Fibroblast of skin of abdomen (primary cell): ENCODE results near the gene ARHGEF28.

Source experiments
- DNase-seq: peaks from one replicate; pipeline ENCODE4 v3.0.0-alpha.2; 2013

ARHGEF28 gene

DNA sequence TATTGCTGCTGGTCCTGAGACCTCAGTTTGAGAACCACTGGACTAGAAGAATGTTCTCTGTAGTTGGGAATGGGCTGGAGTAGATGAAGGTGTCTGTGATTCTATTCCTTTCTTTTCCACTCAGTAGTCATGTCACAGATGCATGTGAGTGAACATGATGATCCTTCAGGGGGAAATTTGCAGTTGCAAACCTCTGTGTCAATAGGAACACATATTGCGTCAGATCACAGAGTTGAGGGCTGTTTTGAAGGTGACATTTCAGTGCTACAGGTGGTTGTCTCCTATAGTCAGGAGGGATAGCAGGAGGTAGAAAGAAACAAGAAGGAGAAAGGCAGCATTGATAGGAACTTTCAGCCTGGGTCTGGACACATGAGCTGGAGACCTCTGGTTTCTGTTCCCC lies 239.3 kb downstream of the ARHGEF28 start:
- DNase-seq: no peak

DNA sequence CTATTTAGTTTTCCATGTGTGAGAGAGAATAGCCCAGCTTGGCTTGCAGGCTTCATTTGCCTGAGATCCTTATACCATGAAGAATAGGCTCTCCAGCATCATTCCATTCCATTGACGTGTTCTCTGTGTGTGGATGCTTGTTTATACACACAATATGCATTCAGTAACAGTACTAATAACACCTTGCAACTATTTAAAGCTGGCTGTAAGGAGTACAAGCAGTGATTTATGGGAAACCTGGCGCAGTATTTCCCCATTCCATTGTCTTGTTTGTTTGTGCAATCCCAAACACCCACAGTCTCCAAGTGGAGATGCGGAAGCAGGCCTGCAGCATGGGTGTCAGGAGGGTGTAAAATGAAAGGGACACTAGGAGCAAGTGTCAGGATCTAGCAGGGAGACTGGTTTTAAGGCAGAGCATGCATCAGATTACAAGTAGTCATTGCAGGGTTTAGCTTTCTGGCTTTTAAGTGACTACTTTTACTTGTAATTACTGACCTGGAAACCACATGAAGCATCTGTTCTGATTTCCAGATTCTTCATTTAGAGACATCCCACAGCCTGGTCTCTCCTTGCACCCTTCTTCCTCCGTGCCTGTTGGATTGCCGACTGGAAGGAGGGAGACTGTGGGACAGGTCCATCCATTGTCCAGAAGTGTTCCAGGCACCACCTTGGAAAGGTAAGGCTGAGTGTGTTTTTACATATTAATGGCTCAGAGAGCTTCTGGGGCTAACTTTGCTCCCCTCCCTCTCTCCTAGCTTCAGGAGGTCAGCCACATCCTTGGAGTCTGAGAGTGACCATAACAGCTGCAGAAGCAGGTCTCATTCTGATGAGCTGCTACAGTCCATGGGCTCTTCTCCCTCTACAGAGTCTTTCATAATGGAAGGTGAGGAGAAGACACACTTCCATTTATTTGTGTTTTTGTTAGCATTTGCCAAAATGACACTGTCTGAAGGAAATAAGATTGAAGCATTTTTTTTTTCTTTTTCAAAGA lies 241.6 kb downstream of the ARHGEF28 start:
- peak; percentile 22 for DNase-seq

GRCh38 chr5:73883646-73884045 lies 257.6 kb downstream of the ARHGEF28 start:
- DNase-seq: no peak

GRCh38 chr5:73887688-73888087 lies 261.7 kb downstream of the ARHGEF28 start:
- DNase-seq: no peak

GRCh38 chr5:73890569-73890968 lies 264.6 kb downstream of the ARHGEF28 start:
- DNase-seq: no peak

GRCh38 chr5:73892218-73892617 lies 266.2 kb downstream of the ARHGEF28 start:
- no peak for DNase-seq

DNA sequence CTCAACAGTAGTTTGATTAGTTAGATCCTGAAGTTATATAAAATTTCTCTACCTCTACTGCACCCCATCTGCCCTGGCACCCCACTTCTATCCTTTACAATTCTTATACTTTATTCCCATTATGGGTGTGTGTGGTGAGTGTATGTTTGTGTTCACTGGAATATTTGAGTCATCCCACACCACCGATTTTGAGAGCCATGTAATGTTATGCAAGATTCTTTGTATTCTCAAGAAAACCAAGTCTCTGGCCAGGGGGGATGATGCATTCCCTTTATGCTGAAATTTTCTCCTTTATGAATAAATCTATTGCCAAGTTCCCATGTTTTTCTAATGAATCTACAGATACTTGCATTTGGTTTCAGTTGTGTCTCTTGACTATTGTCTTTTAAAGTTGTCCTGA lies 266.8 kb downstream of the ARHGEF28 start:
- peak; percentile 94 for DNase-seq

DNA sequence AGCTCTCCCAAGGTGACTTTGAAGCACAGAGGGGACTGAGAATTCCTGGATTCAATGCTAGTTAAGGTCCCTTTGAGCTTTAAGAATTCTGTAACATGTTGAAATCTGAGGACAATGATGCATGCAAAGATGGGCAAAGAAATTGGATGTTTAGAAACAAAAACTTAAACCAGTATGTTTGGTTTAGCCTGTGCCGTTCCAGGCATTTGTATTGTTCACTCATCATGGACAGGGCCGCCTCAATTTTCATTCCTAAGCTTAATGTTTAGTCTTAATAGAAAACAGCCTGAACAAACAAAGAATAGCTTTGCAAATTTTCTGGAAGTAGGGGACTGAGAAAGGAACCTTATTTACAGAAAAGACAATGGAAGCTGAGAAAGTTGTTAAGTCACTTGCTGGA lies 267.8 kb downstream of the ARHGEF28 start:
- no peak for DNase-seq

DNA sequence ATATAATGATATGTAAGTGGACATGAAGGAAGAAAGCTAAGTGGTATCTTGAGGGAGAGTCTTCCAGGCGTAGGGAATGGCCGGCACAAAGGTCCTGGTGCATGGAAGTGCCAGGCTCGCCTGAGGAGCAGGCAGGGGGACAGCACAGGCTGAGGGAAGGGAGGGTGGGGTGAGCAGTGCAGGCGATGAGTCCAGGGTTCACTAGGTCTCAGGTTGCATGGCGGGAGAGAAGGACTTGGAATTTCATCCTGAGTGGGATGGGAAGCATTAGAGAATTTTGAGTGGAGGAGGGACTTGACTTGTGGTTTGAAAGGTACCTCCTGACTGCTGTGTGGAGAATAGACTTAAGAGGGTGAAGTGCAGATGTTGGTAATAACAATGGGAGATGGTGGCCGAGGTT lies 268.9 kb downstream of the ARHGEF28 start:
- DNase-seq: no peak

DNA sequence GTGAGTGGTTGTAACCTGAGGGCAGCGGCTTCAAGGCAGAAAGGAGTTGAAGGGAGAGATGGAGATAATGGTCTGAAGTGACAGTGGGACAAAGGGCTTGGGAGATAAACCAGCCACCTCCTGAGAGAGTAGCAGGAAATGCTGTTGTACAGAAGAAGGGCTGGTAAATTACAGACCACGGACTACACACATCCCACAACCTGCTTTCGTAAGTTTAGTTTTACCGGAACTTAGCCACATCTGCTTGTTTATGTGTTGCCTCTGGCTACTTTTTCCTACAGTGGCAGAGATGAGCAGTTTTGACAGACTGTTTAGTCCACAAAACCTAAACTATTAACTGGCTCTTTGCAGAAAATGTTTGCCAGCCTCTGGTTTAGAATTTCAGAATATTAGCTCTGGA lies 269.5 kb downstream of the ARHGEF28 start:
- no peak for DNase-seq

DNA sequence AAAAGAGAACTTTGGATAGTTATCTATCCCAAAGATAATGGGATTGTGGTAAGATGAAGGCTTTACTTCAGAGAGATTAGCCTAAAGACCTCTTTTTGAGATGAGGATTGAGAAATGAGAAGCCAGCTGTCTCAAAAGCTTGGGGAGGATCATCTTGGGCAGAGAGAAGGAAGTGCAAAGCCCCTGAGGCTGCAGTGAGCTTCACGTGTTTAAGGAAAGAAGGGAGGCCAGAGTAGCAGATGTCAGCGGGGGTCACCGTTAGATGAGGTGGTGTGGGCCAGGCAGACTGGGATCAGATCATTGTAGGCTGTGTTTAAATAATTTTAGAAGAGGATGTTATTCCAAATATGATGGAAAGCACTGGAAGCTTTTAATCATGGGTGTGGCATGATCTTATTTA lies 270.1 kb downstream of the ARHGEF28 start:
- DNase-seq: no peak

DNA sequence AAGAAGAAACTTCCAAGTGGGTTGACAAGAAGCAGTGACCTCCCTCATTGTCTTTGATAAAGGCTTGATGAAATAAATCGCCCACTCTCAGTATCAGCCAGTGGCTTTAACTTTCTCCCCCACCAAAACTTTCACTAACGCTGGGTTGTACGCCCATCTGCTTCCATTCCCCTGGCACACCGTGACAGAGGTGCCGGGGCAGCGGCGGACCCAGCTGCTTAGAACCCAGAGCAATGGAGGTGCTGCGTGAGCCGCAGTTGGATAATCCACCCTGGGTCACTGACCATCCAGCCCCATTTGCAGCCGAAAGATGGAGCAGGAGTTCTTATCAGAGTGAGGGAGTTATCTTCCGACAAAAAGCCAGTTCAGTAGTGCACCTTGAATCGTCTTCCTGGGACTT lies 270.7 kb downstream of the ARHGEF28 start:
- DNase-seq: no peak

DNA sequence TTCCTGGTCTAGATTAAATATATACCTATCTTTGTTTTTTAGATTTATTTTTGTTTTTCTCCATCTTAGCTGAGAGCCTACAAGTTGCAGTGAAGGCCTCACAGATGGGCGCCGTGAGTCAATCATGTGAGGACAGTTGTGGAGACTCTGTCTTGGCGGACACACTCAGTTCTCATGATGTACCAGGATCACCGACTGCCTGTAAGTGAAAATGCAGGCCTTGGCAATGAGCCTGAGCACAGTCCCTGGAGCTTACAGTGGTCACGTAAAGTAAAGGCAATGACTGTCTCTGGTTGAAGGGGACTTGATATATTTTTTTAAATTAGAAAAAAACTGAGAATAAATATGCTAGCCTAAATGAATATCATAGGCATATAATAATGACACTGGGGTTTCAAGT lies 271.9 kb downstream of the ARHGEF28 start:
- DNase-seq: no peak

DNA sequence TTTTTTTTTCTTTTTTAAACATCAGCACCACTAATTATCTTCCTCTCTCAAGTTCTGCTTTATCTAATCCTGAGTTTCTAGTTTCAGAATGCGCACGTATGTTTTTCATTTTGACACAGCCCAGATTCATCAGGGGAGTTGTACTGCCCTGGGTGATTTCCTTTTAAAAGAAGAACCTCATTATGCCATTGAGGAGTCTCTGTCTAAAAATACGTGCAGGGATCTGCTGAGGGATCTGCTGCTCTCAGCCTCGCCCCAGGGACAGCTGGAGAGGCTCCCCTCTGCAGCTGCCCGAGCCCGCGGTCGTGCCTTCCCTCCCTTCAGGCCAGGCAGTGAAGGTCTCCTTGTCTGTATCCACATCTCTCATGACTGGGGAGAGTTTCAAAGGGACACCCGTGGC lies 273.1 kb downstream of the ARHGEF28 start:
- DNase-seq: no peak

DNA sequence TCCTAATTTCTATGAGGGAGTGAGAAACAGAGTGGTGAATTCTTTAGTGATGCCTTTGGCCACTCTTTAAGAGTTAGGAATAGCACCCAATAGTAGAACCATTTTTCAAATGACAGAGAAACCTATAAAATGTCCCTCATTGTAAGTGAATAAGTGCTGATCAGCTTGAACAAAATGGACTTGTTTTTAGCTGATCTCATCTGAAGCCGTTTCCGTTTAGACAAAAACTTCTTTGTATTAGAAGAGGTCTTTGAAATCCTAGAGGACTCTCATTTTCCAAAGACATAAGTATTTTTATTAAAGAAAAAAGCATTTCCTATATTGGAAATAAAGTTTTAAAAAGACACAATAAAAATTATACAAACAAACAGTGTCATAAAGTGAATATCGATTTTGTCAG lies 273.9 kb downstream of the ARHGEF28 start:
- DNase-seq: no peak

DNA sequence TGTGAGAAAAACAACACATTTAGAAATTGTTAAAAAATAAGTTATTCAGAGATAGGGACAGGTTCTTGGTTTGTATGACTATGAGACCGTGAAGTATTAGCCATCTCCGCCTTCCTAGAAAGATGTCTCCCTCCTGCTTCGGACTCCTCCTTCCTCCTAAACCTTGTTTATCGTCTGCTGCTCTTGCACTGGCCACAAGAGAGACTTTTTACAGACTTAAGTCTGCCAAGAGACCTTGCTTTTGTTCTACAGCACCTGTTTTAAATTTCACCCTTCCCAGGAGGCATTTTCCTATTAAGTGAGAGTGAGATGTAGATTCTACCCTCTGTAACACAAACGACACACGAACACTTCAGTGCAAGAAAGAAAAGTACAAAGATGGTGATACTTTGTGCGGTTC lies 274.6 kb downstream of the ARHGEF28 start:
- no peak for DNase-seq

GRCh38 chr5:73901043-73901442 lies 275.0 kb downstream of the ARHGEF28 start:
- DNase-seq: peak; percentile 64

DNA sequence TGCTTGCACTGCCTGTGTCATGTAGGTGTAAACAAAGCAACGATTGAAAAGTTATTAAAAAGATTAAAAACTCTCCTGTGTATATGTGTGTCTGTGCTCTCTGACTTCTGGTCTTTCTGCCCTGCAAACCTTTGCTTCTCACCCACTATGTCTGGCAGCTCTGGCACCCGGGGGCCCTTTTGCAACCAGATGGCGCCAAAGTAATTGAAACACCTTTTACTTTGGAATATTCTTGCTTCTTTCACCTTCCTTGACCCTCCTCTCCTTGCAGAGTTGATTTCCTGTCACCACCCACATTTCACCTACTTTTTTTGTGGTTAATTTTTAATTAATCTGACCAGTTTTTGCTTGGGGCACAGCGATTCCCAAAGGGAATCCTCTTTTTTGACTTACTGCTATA lies 275.5 kb downstream of the ARHGEF28 start:
- no peak for DNase-seq

DNA sequence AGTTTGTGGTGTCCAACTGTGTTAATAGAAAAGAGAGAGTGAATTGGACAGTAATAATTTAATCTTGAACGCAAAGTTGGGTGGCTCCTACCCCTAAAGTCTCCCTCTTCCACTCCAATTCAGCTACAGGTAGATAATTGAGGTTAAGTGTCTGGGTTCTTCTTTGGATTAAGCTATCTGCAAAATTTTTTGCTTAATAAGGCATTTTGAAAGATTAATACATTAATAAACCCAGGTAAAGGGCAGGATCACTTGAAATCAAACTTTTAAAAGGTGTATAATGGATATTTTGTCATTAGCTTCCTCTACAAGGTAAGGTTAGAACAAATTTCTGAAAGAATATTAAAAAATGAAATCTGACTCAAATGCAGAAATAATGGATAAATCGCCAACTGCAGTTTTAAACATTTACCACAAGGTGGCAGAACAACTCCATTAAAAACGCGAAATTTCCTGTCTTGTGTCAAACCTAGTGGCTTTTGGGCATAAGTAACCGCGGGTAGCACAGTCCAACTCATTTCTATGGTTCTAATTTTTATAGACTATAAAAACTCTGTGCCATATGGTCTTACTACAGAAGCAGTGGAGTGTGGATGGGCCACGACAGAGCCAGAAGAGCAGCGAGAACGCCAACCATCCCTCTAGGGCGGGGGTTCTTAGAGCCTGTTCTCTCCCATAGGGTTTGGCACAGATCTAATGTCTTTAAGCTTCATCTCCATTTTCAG lies 276.5 kb downstream of the ARHGEF28 start:
- DNase-seq: peak; percentile 68

DNA sequence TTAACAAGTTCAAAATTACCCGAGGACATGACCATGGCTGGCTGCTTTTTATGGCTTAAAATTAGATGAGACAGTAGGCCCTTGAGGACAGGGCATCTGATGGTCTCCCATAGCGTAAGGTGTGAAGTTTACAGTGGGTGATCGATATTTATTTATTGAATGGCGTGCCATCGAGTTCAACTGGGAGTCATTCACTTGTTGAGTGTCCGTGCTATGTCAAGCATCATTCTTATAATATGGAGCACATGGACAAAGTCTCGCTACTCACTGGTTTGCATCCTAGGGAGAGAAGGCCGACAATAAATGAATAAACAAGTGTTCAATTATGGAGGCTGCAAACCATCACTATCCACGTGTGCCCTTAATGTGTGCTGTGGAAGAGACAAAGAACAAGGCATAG lies 277.2 kb downstream of the ARHGEF28 start:
- no peak for DNase-seq

- DNase-seq: no peak
Measured at GRCh38 chr5:73906277-73906676, 280.3 kb downstream of the ARHGEF28 start.

DNA sequence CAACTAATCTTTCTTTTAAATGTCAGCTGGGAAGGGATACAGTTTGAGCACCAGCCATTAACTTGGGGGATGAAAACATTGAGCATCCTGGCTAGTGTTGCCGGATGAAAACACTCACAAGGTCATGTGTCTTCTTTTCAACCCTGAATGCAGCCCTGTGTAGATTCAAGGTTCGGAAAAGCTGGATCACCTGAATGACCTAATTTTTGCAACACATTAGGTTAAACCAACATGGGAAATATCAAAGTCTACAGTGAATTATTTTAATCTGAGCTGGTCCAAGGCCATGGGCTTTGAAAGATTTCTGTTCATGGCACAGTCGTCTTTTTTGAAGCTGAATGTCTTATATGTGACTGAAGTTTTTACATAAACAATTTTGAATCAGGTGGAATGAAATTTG lies 281.2 kb downstream of the ARHGEF28 start:
- DNase-seq: no peak

DNA sequence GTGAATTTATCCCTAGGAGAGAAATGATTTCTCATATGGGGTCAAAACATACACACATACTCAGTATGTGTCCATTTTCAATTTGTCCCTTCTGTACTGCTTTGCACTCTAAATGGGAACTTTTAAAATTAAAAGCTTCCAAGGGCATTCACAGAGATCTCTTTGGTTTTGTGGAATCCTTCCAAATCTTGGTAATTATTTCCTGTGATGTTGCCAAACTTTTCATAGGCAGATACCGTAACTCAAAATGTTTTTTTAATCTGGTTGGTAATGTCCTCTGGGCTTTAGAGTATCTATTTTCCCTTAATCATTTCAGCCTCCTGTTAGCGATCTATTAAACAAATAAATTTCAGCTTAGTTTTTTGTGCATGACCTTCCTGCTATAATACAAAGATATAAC lies 282.4 kb downstream of the ARHGEF28 start:
- DNase-seq: no peak

DNA sequence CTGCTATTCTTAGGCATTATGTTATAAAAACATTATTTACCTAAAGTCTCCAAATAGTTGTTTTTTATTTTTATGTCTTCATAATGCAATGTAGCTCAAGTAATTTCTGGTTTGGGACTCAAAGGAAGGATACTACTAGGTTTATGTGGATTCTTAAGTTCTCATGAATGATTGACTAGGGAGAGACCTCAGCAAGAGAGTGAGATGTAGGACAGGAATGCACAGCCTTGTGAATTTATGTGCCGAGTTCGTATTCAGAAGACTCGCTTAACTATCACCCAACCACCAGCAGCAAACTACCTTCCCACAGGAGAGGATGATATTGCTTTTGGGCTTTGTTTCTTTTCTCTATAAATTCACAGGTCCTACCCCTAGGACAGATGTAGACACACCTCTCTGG lies 282.9 kb downstream of the ARHGEF28 start:
- no peak for DNase-seq
